Colonic mucosa (tissue), 4 donors: ENCODE data around the gene SULT1B1. TPM values are rescaled to one million over a fixed set of nuclear protein-coding genes. Genes with fewer than 3 reads are reported as not detected.

Experiments used
- DNase-seq: peaks from one replicate; pipeline ENCODE4 v3.0.0-alpha.2; 2020
- H3K27ac ChIP-seq: fragments of 200-600 bp; one replicate; pipeline ENCODE4 v1.8.0; 2021
- H3K27me3 ChIP-seq: fragments of 200-600 bp; one replicate; pipeline ENCODE4 v1.8.0; 2021
- H3K36me3 ChIP-seq: fragments of 200-600 bp; one replicate; pipeline ENCODE4 v1.8.0; 2021
- H3K4me1 ChIP-seq: fragments of 200-600 bp; one replicate; pipeline ENCODE4 v1.8.0; 2021; ENCODE audit warnings: mild to moderate bottlenecking
- H3K4me3 ChIP-seq: fragments of 200-600 bp; one replicate; pipeline ENCODE4 v1.8.0; 2021
- H3K9ac ChIP-seq, 2 donors: one replicate each; pipeline ENCODE4 v1.7.0; 2013; ENCODE audit warnings: control low read depth in 2 of 2, low read depth in 2 of 2, low read length in 2 of 2
- H3K9me3 ChIP-seq: fragments of 200-600 bp; one replicate; pipeline ENCODE4 v1.8.0; 2021
- CTCF ChIP-seq: fragments of 200-600 bp; IDR thresholded peaks from one replicate; pipeline ENCODE4 v1.8.0; 2022; ENCODE audit warnings: antibody characterized with exemption, mild to moderate bottlenecking
- intact Hi-C: fragments of 100-400 bp; cut with DNase I; formaldehyde crosslinking; loops from one replicate; pipeline ENCODE4 v1.14.1; 2022
- total RNA-seq, 2 donors: library from RNA; stranded (reverse); fragmentation: NEBNext Ultra II Directional in 1 of 2; extraction: Animal tissue kit (Norgen Biotek cat#: 25700) in 1 of 2; gene quantifications; one replicate each; pipeline ENCODE4 v1.2.1, GENCODE V29; 2021
- donor health status: healthy.
- donor health status: DM: no; HTN: no; CAD: no.
- donor health status: DM: no; HTN: no; CAD: no.

Gene SULT1B1
- total RNA-seq, 2 donors from 2014 or later, result 129 to 323 TPM

DNA sequence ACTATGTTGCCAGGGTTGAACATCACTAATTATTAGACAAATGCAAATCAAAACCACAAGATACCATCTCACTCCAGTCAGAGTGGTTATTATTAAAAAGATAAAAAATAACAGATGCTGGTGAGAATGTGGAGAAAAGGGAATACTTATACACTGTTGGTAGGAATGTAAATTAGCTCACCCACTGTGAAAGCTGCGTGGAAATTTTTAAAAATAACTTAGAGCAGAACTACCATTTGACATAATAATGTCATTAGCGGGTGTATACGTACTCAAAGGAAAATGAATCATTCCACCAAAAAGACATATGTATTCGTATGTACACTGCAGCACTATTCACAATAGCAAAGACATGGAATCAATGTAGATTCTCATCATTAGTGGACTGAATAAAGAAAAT, 58.7 kb downstream of the SULT1B1 start:
- Histone ChIP-seq H3K27ac (no peak overlapping the region), H3K9me3 (no peaks in the 10 kb centered on the region), H3K36me3 (no peaks in the 10 kb centered on the region), H3K4me3 (no peak overlapping the region), H3K9ac (no peak overlapping the region), H3K4me1 (no peaks in the 10 kb centered on the region), H3K27me3 (no peaks in the 10 kb centered on the region)
- TF ChIP-seq CTCF, result no peak
- no peak for DNase-seq
- intact Hi-C loops, result no loop called here

- Histone ChIP-seq H3K9me3 (no peaks in the 10 kb centered on the region), H3K27me3 (no peaks in the 10 kb centered on the region), H3K9ac (no peak overlapping the region), H3K4me1 (no peaks in the 10 kb centered on the region), H3K4me3 (no peak overlapping the region), H3K36me3 (no peaks in the 10 kb centered on the region), H3K27ac (no peak overlapping the region)
- no peak for TF ChIP-seq CTCF
- no peak for DNase-seq
- intact Hi-C loops, result no loop called here
Observed at GRCh38 chr4:69697536-69698242, 62.7 kb downstream of the SULT1B1 start.

DNA sequence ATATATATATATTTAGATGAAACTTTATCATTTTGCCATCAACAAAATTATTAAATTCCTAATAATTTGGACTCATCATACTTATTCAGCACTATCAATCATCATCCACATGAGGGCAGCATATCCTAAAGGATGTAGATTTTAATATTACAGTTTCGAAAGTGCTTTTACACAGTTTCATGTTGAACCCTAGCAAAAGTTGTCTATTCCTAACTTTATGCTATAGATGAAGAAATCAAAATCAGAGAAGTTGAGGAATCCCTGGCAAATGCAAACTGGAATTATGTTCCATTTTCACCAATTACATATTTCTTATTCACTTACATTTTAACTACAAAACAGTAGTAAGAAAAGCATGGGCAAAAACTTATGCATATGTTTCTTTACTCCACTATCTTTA, 70.8 kb downstream of the SULT1B1 start:
- H3K27me3 ChIP-seq, result no peaks in the 10 kb centered on the region
- H3K4me3 ChIP-seq, result no peak overlapping the region
- H3K9ac ChIP-seq, result no peak overlapping the region
- H3K27ac ChIP-seq, result no peak overlapping the region
- H3K4me1 ChIP-seq, result no peaks in the 10 kb centered on the region
- intact Hi-C loops, result loop anchor here (5.0 kb wide), 1 partner anchor 813 kb away; no protein-coding TSS in a partner anchor
- H3K9me3 ChIP-seq, result no peaks in the 10 kb centered on the region
- DNase-seq, result no peak
- TF ChIP-seq CTCF, result peak; percentile 53
- H3K36me3 ChIP-seq, result no peaks in the 10 kb centered on the region

- no peak for DNase-seq
- TF ChIP-seq CTCF, result no peak
- H3K36me3 ChIP-seq, result no peaks in the 10 kb centered on the region
- no peaks in the 10 kb centered on the region for H3K27me3 ChIP-seq
- H3K4me3 ChIP-seq, result no peak overlapping the region
- intact Hi-C loops, result loop anchor here (5.0 kb wide), 1 partner anchor 817 kb away; no protein-coding TSS in a partner anchor
- H3K9ac ChIP-seq, result no peak overlapping the region
- H3K9me3 ChIP-seq, result no peaks in the 10 kb centered on the region
- H3K27ac ChIP-seq, result no peak overlapping the region
- H3K4me1 ChIP-seq, result no peaks in the 10 kb centered on the region
Observed at GRCh38 chr4:69684804-69685203, 75.6 kb downstream of the SULT1B1 start.

Other genes starting within 250 kb of the SULT1B1 start
- not detected for gene UGT2A2, start 121.0 kb downstream of the SULT1B1 start, total RNA-seq
- not detected for gene UGT2A1, start 107.4 kb downstream of the SULT1B1 start, total RNA-seq
- gene SULT1E1, start 99.5 kb upstream of the SULT1B1 start, total RNA-seq, result under 1 TPM in 1 of 2 donors, not detected in 1; 0.19 TPM
- gene CSN1S1, start 170.4 kb upstream of the SULT1B1 start, total RNA-seq, result not detected
- gene CSN2, start 205.1 kb upstream of the SULT1B1 start, total RNA-seq, result not detected
- gene STATH, start 235.3 kb upstream of the SULT1B1 start, total RNA-seq, result not detected